Rectal smooth muscle tissue (tissue), 1 donor: Measurements from ENCODE around the gene DUSP14.
"Not testable (repeated sequence)": the region's sequence is repeated elsewhere in the genome, so short reads cannot be mapped to it uniquely, and the experiment has no call there.

Source experiments
- H3K27ac ChIP-seq: one replicate; pipeline ENCODE4 v1.7.0; 2013; ENCODE audit warnings: low read depth, low read length, inconsistent platforms
- H3K27me3 ChIP-seq: one replicate; pipeline ENCODE4 v1.7.0; 2013; ENCODE audit warnings: low read length; ENCODE audit not compliant: control insufficient read depth, insufficient read depth
- H3K36me3 ChIP-seq: one replicate; pipeline ENCODE4 v1.7.0; 2013; ENCODE audit warnings: low read length; ENCODE audit not compliant: control insufficient read depth, insufficient read depth
- H3K4me1 ChIP-seq: one replicate; pipeline ENCODE4 v1.7.0; 2013; ENCODE audit warnings: low read length; ENCODE audit not compliant: control insufficient read depth, insufficient read depth
- H3K4me3 ChIP-seq: one replicate; pipeline ENCODE4 v1.7.0; 2013; ENCODE audit warnings: low read length
- H3K9ac ChIP-seq: one replicate; pipeline ENCODE4 v1.7.0; 2013; ENCODE audit warnings: low read length

The DUSP14 gene

GRCh38 chr17:37506678-37507077 lies 17.0 kb downstream of the DUSP14 start:
- Histone ChIP-seq H3K9ac (no peak overlapping the region), H3K36me3 (no peaks in the 10 kb centered on the region), H3K4me1 (no peaks in the 10 kb centered on the region), H3K4me3 (no peak overlapping the region), H3K27me3 (no peaks in the 10 kb centered on the region), H3K27ac (no peak overlapping the region)

- H3K27ac ChIP-seq: no peak overlapping the region
Observed at GRCh38 chr17:37507111-37507510, 17.4 kb downstream of the DUSP14 start.

GRCh38 chr17:37510056-37510455 lies 20.4 kb downstream of the DUSP14 start:
- H3K27me3 ChIP-seq: no peaks in the 10 kb centered on the region
- no peak overlapping the region for H3K4me3 ChIP-seq
- no peak overlapping the region for H3K27ac ChIP-seq
- H3K36me3 ChIP-seq: peaks cover 6% of the 10 kb centered on the region
- no peaks in the 10 kb centered on the region for H3K4me1 ChIP-seq
- H3K9ac ChIP-seq: no peak overlapping the region

More at GRCh38 chr17:37507111-37507510, 17.4 kb downstream of the DUSP14 start:
- H3K4me3 ChIP-seq: no peak overlapping the region
- H3K4me1 ChIP-seq: no peaks in the 10 kb centered on the region
- peaks cover under 1% of the 10 kb centered on the region for H3K36me3 ChIP-seq
- no peak overlapping the region for H3K9ac ChIP-seq
- H3K27me3 ChIP-seq: no peaks in the 10 kb centered on the region

- H3K9ac ChIP-seq, H3K4me1 ChIP-seq, H3K36me3 ChIP-seq, H3K27me3 ChIP-seq, H3K27ac ChIP-seq, H3K4me3 ChIP-seq: not testable (repeated sequence)
Observed at GRCh38 chr17:37511642-37512041, 22.0 kb downstream of the DUSP14 start.

- H3K36me3 ChIP-seq: peaks cover 9% of the 10 kb centered on the region
- no peak overlapping the region for H3K9ac ChIP-seq
- H3K27ac ChIP-seq: no peak overlapping the region
- H3K4me1 ChIP-seq: no peaks in the 10 kb centered on the region
- no peaks in the 10 kb centered on the region for H3K27me3 ChIP-seq
- no peak overlapping the region for H3K4me3 ChIP-seq
Observed at GRCh38 chr17:37512442-37513068, 22.9 kb downstream of the DUSP14 start.

- Histone ChIP-seq H3K27me3 (no peaks in the 10 kb centered on the region), H3K4me3 (no peak overlapping the region), H3K9ac (no peak overlapping the region), H3K4me1 (no peaks in the 10 kb centered on the region), H3K36me3 (peaks cover 9% of the 10 kb centered on the region), H3K27ac (no peak overlapping the region)
Observed at GRCh38 chr17:37513711-37514110, 24.0 kb downstream of the DUSP14 start.

- peaks cover 15% of the 10 kb centered on the region for H3K36me3 ChIP-seq
- H3K9ac ChIP-seq: no peak overlapping the region
- H3K27me3 ChIP-seq: no peaks in the 10 kb centered on the region
- H3K4me1 ChIP-seq: no peaks in the 10 kb centered on the region
- H3K27ac ChIP-seq: no peak overlapping the region
- no peak overlapping the region for H3K4me3 ChIP-seq
Observed at GRCh38 chr17:37516127-37516571, 26.5 kb downstream of the DUSP14 start.

- H3K36me3 ChIP-seq: peaks cover 9% of the 10 kb centered on the region
- no peaks in the 10 kb centered on the region for H3K4me1 ChIP-seq
- no peak overlapping the region for H3K4me3 ChIP-seq
- no peaks in the 10 kb centered on the region for H3K27me3 ChIP-seq
- no peak overlapping the region for H3K27ac ChIP-seq
- H3K9ac ChIP-seq: no peak overlapping the region
Observed at GRCh38 chr17:37517881-37518280, 28.2 kb downstream of the DUSP14 start.

GRCh38 chr17:37518826-37519225 lies 29.1 kb downstream of the DUSP14 start:
- H3K27ac ChIP-seq: no peak overlapping the region
- peaks cover 15% of the 10 kb centered on the region for H3K36me3 ChIP-seq
- H3K9ac ChIP-seq: no peak overlapping the region
- no peaks in the 10 kb centered on the region for H3K27me3 ChIP-seq
- no peak overlapping the region for H3K4me3 ChIP-seq
- H3K4me1 ChIP-seq: no peaks in the 10 kb centered on the region

- Histone ChIP-seq H3K27me3 (no peaks in the 10 kb centered on the region), H3K36me3 (peaks cover 16% of the 10 kb centered on the region), H3K4me3 (no peak overlapping the region), H3K4me1 (no peaks in the 10 kb centered on the region), H3K27ac (no peak overlapping the region), H3K9ac (no peak overlapping the region)
Observed at GRCh38 chr17:37519251-37519985, 29.7 kb downstream of the DUSP14 start.

- Histone ChIP-seq H3K9ac (no peak overlapping the region), H3K36me3 (peaks cover 16% of the 10 kb centered on the region), H3K27me3 (no peaks in the 10 kb centered on the region), H3K4me1 (no peaks in the 10 kb centered on the region), H3K4me3 (no peak overlapping the region), H3K27ac (no peak overlapping the region)
Observed at GRCh38 chr17:37520174-37520573, 30.5 kb downstream of the DUSP14 start.

- no peaks in the 10 kb centered on the region for H3K4me1 ChIP-seq
- peaks cover 16% of the 10 kb centered on the region for H3K36me3 ChIP-seq
- no peak overlapping the region for H3K4me3 ChIP-seq
- H3K27me3 ChIP-seq: no peaks in the 10 kb centered on the region
- H3K9ac ChIP-seq: no peak overlapping the region
- H3K27ac ChIP-seq: no peak overlapping the region
Observed at GRCh38 chr17:37521821-37522220, 32.1 kb downstream of the DUSP14 start.

- H3K9ac ChIP-seq: no peak overlapping the region
- no peak overlapping the region for H3K27ac ChIP-seq
- peaks cover 13% of the 10 kb centered on the region for H3K36me3 ChIP-seq
- H3K4me1 ChIP-seq: no peaks in the 10 kb centered on the region
- no peaks in the 10 kb centered on the region for H3K27me3 ChIP-seq
- H3K4me3 ChIP-seq: no peak overlapping the region
Observed at GRCh38 chr17:37523715-37524219, 34.1 kb downstream of the DUSP14 start.
